Caco-2 (cell line): Measurements from ENCODE around the gene ATXN7L2. TPM values are rescaled to one million over a fixed set of nuclear protein-coding genes. Genes with fewer than 3 reads are reported as not detected.

ENCODE experiments used
- BruUV-seq: library from RNA; stranded (reverse); fragments of 400-500 nt; replicated peaks from 2 replicates; lab custom pipeline; 2021; lab: Mats Ljungman, UMichigan
- CTCF ChIA-PET: fragments of 300-600 bp; sonication (Branson Sonifier 250); formaldehyde crosslinking; loops from one replicate; lab custom pipeline; 2022; ENCODE audit warnings: antibody characterized with exemption; lab: Charles Lee
- POLR2A ChIA-PET: fragments of 300-600 bp; sonication (Branson Sonifier 250); formaldehyde crosslinking; loops from one replicate; lab custom pipeline; 2022; ENCODE audit warnings: antibody characterized with exemption; lab: Charles Lee
- DNase-seq, 2 experiments: peaks; one replicate each; pipeline versions ENCODE4 v3.0.0 to v3.0.0-alpha.2; 2020 to 2022
- H3K27me3 ChIP-seq: replicated peaks from 2 replicates; pipeline ENCODE4 v1.6.0; 2011; ENCODE audit warnings: low read length; ENCODE audit not compliant: control insufficient read depth, insufficient read depth
- H3K36me3 ChIP-seq: 2 replicates; pipeline ENCODE4 v1.5.1; 2011; ENCODE audit warnings: low read length; ENCODE audit not compliant: control insufficient read depth, insufficient read depth
- H3K4me1 ChIP-seq: fragments of 250-450 bp; sonication (Bioruptor Pico); 2 replicates; pipeline ENCODE4 v1.5.1; 2020; ENCODE audit warnings: mild to moderate bottlenecking
- H3K4me3 ChIP-seq: 2 replicates; pipeline ENCODE4 v1.5.1; 2011; ENCODE audit warnings: low read depth, mild to moderate bottlenecking, control low read depth, low read length
- H3K9me3 ChIP-seq: fragments of 250-450 bp; sonication (Bioruptor Pico); 2 replicates; pipeline ENCODE4 v1.5.1; 2020; ENCODE audit warnings: mild to moderate bottlenecking, moderate library complexity
- H3K27ac Mint-ChIP-seq: one replicate; pipeline ENCODE4 v1.8.0; 2022; ENCODE audit warnings: mixed read lengths; ENCODE audit not compliant: unreplicated experiment
- H3K27me3 Mint-ChIP-seq: one replicate; pipeline ENCODE4 v1.8.0; 2022; ENCODE audit warnings: mixed read lengths; ENCODE audit not compliant: insufficient read depth, unreplicated experiment
- H3K36me3 Mint-ChIP-seq: one replicate; pipeline ENCODE4 v1.8.0; 2022; ENCODE audit warnings: mild to moderate bottlenecking, mixed read lengths; ENCODE audit not compliant: insufficient read depth, unreplicated experiment
- H3K4me1 Mint-ChIP-seq: one replicate; pipeline ENCODE4 v1.8.0; 2022; ENCODE audit warnings: low read depth, mixed read lengths; ENCODE audit not compliant: unreplicated experiment
- H3K4me3 Mint-ChIP-seq: one replicate; pipeline ENCODE4 v1.8.0; 2022; ENCODE audit warnings: mild to moderate bottlenecking, moderate library complexity, mixed read lengths; ENCODE audit not compliant: unreplicated experiment
- H3K9me3 Mint-ChIP-seq: one replicate; pipeline ENCODE4 v1.8.0; 2022; ENCODE audit warnings: mixed read lengths; ENCODE audit not compliant: unreplicated experiment
- intact Hi-C: fragments of 100-400 bp; cut with micrococcal nuclease; formaldehyde crosslinking; loops from one replicate; pipeline ENCODE4 v1.10.0; 2022; ENCODE audit not compliant: unreplicated experiment
- total RNA-seq: library from RNA; stranded (reverse); gene quantifications from 2 replicates; pipeline ENCODE4 v1.2.3, GENCODE V29; 2022
- TF ChIP-seq, protein P1 (sequence below), 2 experiments: fragments of 200-600 bp in 1 of 2; IDR thresholded peaks; 1 replicate in 1 of 2; 2 replicates in 1 of 2; pipeline versions ENCODE4 v1.5.1 to v1.8.0; 2011 to 2022; ENCODE audit warnings: antibody characterized with exemption in 1 of 2, control low read depth in 1 of 2, inconsistent platforms in 1 of 2, low read depth in 1 of 2, low read length in 1 of 2, mild to moderate bottlenecking in 1 of 2, moderate library complexity in 1 of 2; ENCODE audit not compliant: insufficient read depth in 1 of 2, severe bottlenecking in 1 of 2, unreplicated experiment in 1 of 2

The ATXN7L2 gene
- total RNA-seq, 1 experiment from 2014 or later, result 4.0 TPM

DNA sequence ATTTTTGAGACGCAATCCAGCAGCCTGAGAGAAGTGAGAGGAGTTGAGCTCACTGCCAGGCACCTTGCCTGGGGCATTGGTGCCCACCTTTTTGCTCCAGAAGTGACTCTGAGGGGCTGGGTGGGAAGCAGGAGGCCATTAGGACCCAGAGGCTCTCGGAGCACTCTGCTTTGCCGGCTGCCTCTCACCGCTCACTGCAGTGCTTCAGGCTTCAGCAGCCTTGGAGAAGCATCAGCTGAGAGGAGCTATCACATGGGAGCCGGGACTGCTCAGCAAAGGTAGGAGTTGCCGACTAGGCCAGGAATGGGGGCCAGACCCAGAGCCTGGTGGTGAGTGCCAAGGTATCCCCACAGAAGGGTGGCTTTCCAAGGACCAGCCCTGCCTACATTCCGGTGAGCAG lies 56.0 kb downstream of the ATXN7L2 start, which contains the start of gene GPR61:
Gene GPR61, plus strand, starts transcription at position 197 of the 400 bp plus-strand sequence. CDS start 3,151 bp downstream, outside the sequence.
- ChIA-PET CTCF (no interaction called here), POLR2A (no interaction called here)
- H3K36me3 Mint-ChIP-seq, result no peaks in the 10 kb centered on the region
- peaks cover 9% of the 10 kb centered on the region for H3K27me3 Mint-ChIP-seq
- Histone ChIP-seq H3K9me3 (no peaks in the 10 kb centered on the region), H3K27me3 (no peaks in the 10 kb centered on the region), H3K4me3 (no peak within 1 kb of the TSS), H3K4me1 (no peaks in the 10 kb centered on the region), H3K36me3 (no peaks in the 10 kb centered on the region)
- no peak within 1 kb of the TSS for H3K4me3 Mint-ChIP-seq
- H3K27ac Mint-ChIP-seq, result no peak within 1 kb of the TSS
- TF ChIP-seq, protein P1, sequence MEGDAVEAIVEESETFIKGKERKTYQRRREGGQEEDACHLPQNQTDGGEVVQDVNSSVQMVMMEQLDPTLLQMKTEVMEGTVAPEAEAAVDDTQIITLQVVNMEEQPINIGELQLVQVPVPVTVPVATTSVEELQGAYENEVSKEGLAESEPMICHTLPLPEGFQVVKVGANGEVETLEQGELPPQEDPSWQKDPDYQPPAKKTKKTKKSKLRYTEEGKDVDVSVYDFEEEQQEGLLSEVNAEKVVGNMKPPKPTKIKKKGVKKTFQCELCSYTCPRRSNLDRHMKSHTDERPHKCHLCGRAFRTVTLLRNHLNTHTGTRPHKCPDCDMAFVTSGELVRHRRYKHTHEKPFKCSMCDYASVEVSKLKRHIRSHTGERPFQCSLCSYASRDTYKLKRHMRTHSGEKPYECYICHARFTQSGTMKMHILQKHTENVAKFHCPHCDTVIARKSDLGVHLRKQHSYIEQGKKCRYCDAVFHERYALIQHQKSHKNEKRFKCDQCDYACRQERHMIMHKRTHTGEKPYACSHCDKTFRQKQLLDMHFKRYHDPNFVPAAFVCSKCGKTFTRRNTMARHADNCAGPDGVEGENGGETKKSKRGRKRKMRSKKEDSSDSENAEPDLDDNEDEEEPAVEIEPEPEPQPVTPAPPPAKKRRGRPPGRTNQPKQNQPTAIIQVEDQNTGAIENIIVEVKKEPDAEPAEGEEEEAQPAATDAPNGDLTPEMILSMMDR (IDR thresholded peaks at IDR 0.05; ENCODE audit: insufficient read depth in 1 of 2, low read depth in 1 of 2, low read length in 1 of 2, severe bottlenecking in 1 of 2, unreplicated experiment in 1 of 2), result no peak
- no TSS peak for BruUV-seq
- intact Hi-C loops, result no loop called here
- no peaks in the 10 kb centered on the region for H3K9me3 Mint-ChIP-seq
- no peaks in the 10 kb centered on the region for H3K4me1 Mint-ChIP-seq
- no peak for DNase-seq

DNA sequence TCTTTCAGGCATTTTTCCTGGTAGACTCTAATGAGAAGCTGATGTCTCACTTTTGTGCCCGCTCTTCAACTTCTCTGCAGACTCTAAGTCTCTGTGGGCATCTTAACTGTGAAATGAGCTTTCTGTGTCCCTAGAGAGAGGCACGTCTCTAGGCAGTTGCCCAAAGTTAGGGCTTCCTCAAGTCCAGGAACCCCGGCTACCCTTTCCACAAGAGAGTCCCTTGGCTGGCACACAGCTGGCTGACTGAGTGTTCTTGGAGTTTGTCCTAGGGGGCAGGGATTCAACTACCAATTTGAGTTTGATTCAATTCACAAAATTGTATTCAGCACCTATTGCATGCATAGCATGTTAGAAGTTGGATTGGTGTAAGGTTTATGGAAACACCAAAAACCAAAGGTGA lies 57.4 kb downstream of the ATXN7L2 start:
- Mint-ChIP-seq H3K27me3 (peaks cover 9% of the 10 kb centered on the region), H3K9me3 (no peaks in the 10 kb centered on the region), H3K27ac (no peak overlapping the region), H3K36me3 (no peaks in the 10 kb centered on the region), H3K4me1 (no peaks in the 10 kb centered on the region), H3K4me3 (no peak overlapping the region)
- intact Hi-C loops, result no loop called here
- ChIA-PET CTCF (no interaction called here), POLR2A (no interaction called here)
- Histone ChIP-seq H3K36me3 (no peaks in the 10 kb centered on the region), H3K27me3 (no peaks in the 10 kb centered on the region), H3K4me3 (no peak overlapping the region), H3K9me3 (no peaks in the 10 kb centered on the region), H3K4me1 (no peaks in the 10 kb centered on the region)
- TF ChIP-seq, protein P1 (IDR thresholded peaks at IDR 0.05; ENCODE audit: insufficient read depth in 1 of 2, low read depth in 1 of 2, low read length in 1 of 2, severe bottlenecking in 1 of 2, unreplicated experiment in 1 of 2), result no peak
- no TSS peak for BruUV-seq
- no peak for DNase-seq

Other genes with a start within 250 kb of the ATXN7L2 start
- gene CELSR2, start 234.4 kb upstream of the ATXN7L2 start, total RNA-seq, result 7.0 and 8.3 TPM in 2 replicates
- 23.9 and 24.9 TPM in 2 replicates for gene PSRC1, start 200.8 kb upstream of the ATXN7L2 start, total RNA-seq
- not detected in 2 replicates for gene MYBPHL, start 176.9 kb upstream of the ATXN7L2 start, total RNA-seq
- 65.2 and 67.1 TPM in 2 replicates for gene SORT1, start 86.0 kb upstream of the ATXN7L2 start, total RNA-seq
- gene PSMA5, start 57.5 kb upstream of the ATXN7L2 start, total RNA-seq, result 82.7 and 97.8 TPM in 2 replicates
- 0.32 and 0.45 TPM in 2 replicates for gene SYPL2, start 17.4 kb upstream of the ATXN7L2 start, total RNA-seq
- gene CYB561D1, start 10.2 kb downstream of the ATXN7L2 start, total RNA-seq, result 6.6 and 7.3 TPM in 2 replicates
- gene AMIGO1, start 25.8 kb downstream of the ATXN7L2 start, total RNA-seq, result 1.1 and 1.5 TPM in 2 replicates
- gene GPR61, start 56.0 kb downstream of the ATXN7L2 start, total RNA-seq, result not detected in 2 replicates
- gene GNAI3, start 64.7 kb downstream of the ATXN7L2 start, total RNA-seq, result 6.2 and 6.4 TPM in 2 replicates
- not detected in 2 replicates for gene GNAT2, start 135.7 kb downstream of the ATXN7L2 start, total RNA-seq
- 40.3 and 47.8 TPM in 2 replicates for gene AMPD2, start 135.9 kb downstream of the ATXN7L2 start, total RNA-seq
- 9.6 and 11.9 TPM in 2 replicates for gene GSTM4, start 172.2 kb downstream of the ATXN7L2 start, total RNA-seq
- gene GSTM2, start 184.2 kb downstream of the ATXN7L2 start, total RNA-seq, result 0.84 and 1.7 TPM in 2 replicates
- not detected in 2 replicates for gene GSTM1, start 203.9 kb downstream of the ATXN7L2 start, total RNA-seq
- gene GSTM5, start 228.3 kb downstream of the ATXN7L2 start, total RNA-seq, result 6.0 and 9.1 TPM in 2 replicates